ENCODE data around the gene MICAL2. TPM values are rescaled to one million over a fixed set of nuclear protein-coding genes. Genes with fewer than 3 reads are reported as not detected.
A peak's percentile ranks its signal among the peaks of the same experiment; 100 is the strongest.

The MICAL2 gene
- total RNA-seq, 2 donors from 2014 or later: 1.5 to 1.9 TPM

- H3K4me1 ChIP-seq (ENCODE audit: control insufficient read depth, insufficient read depth, low read length): peaks cover 15% of the 10 kb centered on the region
- H3K27ac ChIP-seq (ENCODE audit: low read depth, low read length): no peak overlapping the region
- Mint-ChIP-seq H3K9me3 (peaks cover 2% of the 10 kb centered on the region), H3K27me3 (ENCODE audit: insufficient read depth) (no peaks in the 10 kb centered on the region), H3K4me3 (no peak overlapping the region), H3K4me1 (peaks cover 16% of the 10 kb centered on the region), H3K27ac (no peak overlapping the region), H3K36me3 (ENCODE audit: low read depth) (no peaks in the 10 kb centered on the region)
- no peak overlapping the region for H3K4me3 ChIP-seq (ENCODE audit: low read length)
- peaks cover 6% of the 10 kb centered on the region for H3K9me3 ChIP-seq (ENCODE audit: control insufficient read depth, low read length)
- H3K27me3 ChIP-seq (ENCODE audit: control insufficient read depth, insufficient read depth, low read length, poor library complexity, severe bottlenecking): no peaks in the 10 kb centered on the region
- WGBS, 2 experiments (ENCODE audit: insufficient coverage in 1 of 2, insufficient read length in 1 of 2): 91 to 100% methylated on average over 3 to 7 of the region's 7 CpGs
- no peak overlapping the region for H3K9ac ChIP-seq (ENCODE audit: extremely low read depth, low read length, poor library complexity, severe bottlenecking)
- no peaks in the 10 kb centered on the region for H3K36me3 ChIP-seq (ENCODE audit: control insufficient read depth, insufficient read depth, low read length)
- no peak for DNase-seq
- no peak for TF ChIP-seq CTCF (conservative IDR thresholded peaks at IDR 0.05)
Observed at GRCh38 chr11:12064136-12064953, 46.0 kb upstream of the MICAL2 start.

- no peaks in the 10 kb centered on the region for H3K36me3 Mint-ChIP-seq (ENCODE audit: low read depth)
- no peak for TF ChIP-seq CTCF (conservative IDR thresholded peaks at IDR 0.05)
- Histone ChIP-seq H3K4me1 (ENCODE audit: control insufficient read depth, insufficient read depth, low read length) (peaks cover 15% of the 10 kb centered on the region), H3K9ac (ENCODE audit: extremely low read depth, low read length, poor library complexity, severe bottlenecking) (no peak overlapping the region), H3K4me3 (ENCODE audit: low read length) (no peak overlapping the region), H3K27ac (ENCODE audit: low read depth, low read length) (no peak overlapping the region), H3K36me3 (ENCODE audit: control insufficient read depth, insufficient read depth, low read length) (no peaks in the 10 kb centered on the region), H3K27me3 (ENCODE audit: control insufficient read depth, insufficient read depth, low read length, poor library complexity, severe bottlenecking) (no peaks in the 10 kb centered on the region), H3K9me3 (ENCODE audit: control insufficient read depth, low read length) (peaks cover 6% of the 10 kb centered on the region)
- H3K27ac Mint-ChIP-seq: no peak overlapping the region
- no peak overlapping the region for H3K4me3 Mint-ChIP-seq
- WGBS, 2 experiments (ENCODE audit: insufficient coverage in 1 of 2, insufficient read length in 1 of 2): 88 to 96% methylated on average over 3 of the region's 3 CpGs
- no peaks in the 10 kb centered on the region for H3K27me3 Mint-ChIP-seq (ENCODE audit: insufficient read depth)
- H3K9me3 Mint-ChIP-seq: peaks cover 2% of the 10 kb centered on the region
- H3K4me1 Mint-ChIP-seq: peaks cover 16% of the 10 kb centered on the region
- no peak for DNase-seq
Observed at GRCh38 chr11:12064954-12065280, 45.5 kb upstream of the MICAL2 start.

GRCh38 chr11:12066056-12066798 lies 44.2 kb upstream of the MICAL2 start:
- H3K27me3 ChIP-seq (ENCODE audit: control insufficient read depth, insufficient read depth, low read length, poor library complexity, severe bottlenecking): no peaks in the 10 kb centered on the region
- H3K36me3 Mint-ChIP-seq (ENCODE audit: low read depth): no peaks in the 10 kb centered on the region
- peak overlapping the region; percentile 72 for H3K27ac Mint-ChIP-seq
- no peaks in the 10 kb centered on the region for H3K36me3 ChIP-seq (ENCODE audit: control insufficient read depth, insufficient read depth, low read length)
- H3K4me1 ChIP-seq (ENCODE audit: control insufficient read depth, insufficient read depth, low read length): peaks cover 15% of the 10 kb centered on the region
- no peak for TF ChIP-seq CTCF (conservative IDR thresholded peaks at IDR 0.05)
- H3K9me3 Mint-ChIP-seq: peaks cover 2% of the 10 kb centered on the region
- WGBS, 2 experiments (ENCODE audit: insufficient coverage in 1 of 2, insufficient read length in 1 of 2): 50 to 71% methylated on average over 2 to 7 of the region's 7 CpGs
- no peak overlapping the region for H3K9ac ChIP-seq (ENCODE audit: extremely low read depth, low read length, poor library complexity, severe bottlenecking)
- H3K9me3 ChIP-seq (ENCODE audit: control insufficient read depth, low read length): peaks cover 6% of the 10 kb centered on the region
- no peak overlapping the region for H3K4me3 Mint-ChIP-seq
- H3K27ac ChIP-seq (ENCODE audit: low read depth, low read length): peak overlapping the region; percentile 9
- DNase-seq: peak; percentile 68
- H3K4me1 Mint-ChIP-seq: peaks cover 16% of the 10 kb centered on the region
- H3K27me3 Mint-ChIP-seq (ENCODE audit: insufficient read depth): no peaks in the 10 kb centered on the region
- H3K4me3 ChIP-seq (ENCODE audit: low read length): no peak overlapping the region
